Activated CD8-positive, alpha-beta T cell treated with anti-CD3 and anti-CD28 coated beads for 36 hours (primary cell): ENCODE measurements around the gene HS6ST1. TPM values are rescaled to one million over a fixed set of nuclear protein-coding genes. Genes with fewer than 3 reads are reported as not detected.

Source experiments
- ATAC-seq: fragments of 200-7000 bp; cut with Tn5 transposase; one replicate; pipeline ENCODE4 v1.10.0; 2021; ENCODE audit warnings: mild to moderate bottlenecking, moderate library complexity
- CTCF ChIA-PET: fragments of 350-600 bp; sonication (Branson Sonifier 250); formaldehyde crosslinking; loops from one replicate; lab custom pipeline; 2021; ENCODE audit warnings: antibody characterized with exemption; lab: Charles Lee
- POLR2A ChIA-PET: fragments of 350-600 bp; sonication (Branson Sonifier 250); formaldehyde crosslinking; loops from one replicate; lab custom pipeline; 2021; ENCODE audit warnings: antibody characterized with exemption; lab: Charles Lee
- DNase-seq: peaks from one replicate; pipeline ENCODE4 v3.0.0-alpha.2; 2020
- H3K27ac Mint-ChIP-seq: one replicate; pipeline ENCODE4 v1.8.0; 2021; ENCODE audit warnings: mild to moderate bottlenecking, mixed read lengths
- H3K27me3 Mint-ChIP-seq: one replicate; pipeline ENCODE4 v1.8.0; 2021; ENCODE audit warnings: mixed read lengths
- H3K36me3 Mint-ChIP-seq: one replicate; pipeline ENCODE4 v1.8.0; 2021; ENCODE audit warnings: low read depth, mixed read lengths
- H3K4me1 Mint-ChIP-seq: one replicate; pipeline ENCODE4 v1.8.0; 2021; ENCODE audit warnings: low read depth, mixed read lengths
- H3K4me3 Mint-ChIP-seq: one replicate; pipeline ENCODE4 v1.8.0; 2021; ENCODE audit warnings: mild to moderate bottlenecking, moderate library complexity, mixed read lengths
- H3K9me3 Mint-ChIP-seq: one replicate; pipeline ENCODE4 v1.8.0; 2021; ENCODE audit warnings: mixed read lengths
- intact Hi-C: fragments of 100-400 bp; cut with micrococcal nuclease; formaldehyde crosslinking; loops from one replicate; pipeline ENCODE4 v1.10.0; 2022
- total RNA-seq, 2 experiments: library from RNA; stranded (reverse); gene quantifications; one replicate each; pipeline ENCODE4 v1.2.3, GENCODE V29; 2021
- TF ChIP-seq, protein P1 (sequence below): fragments of 200-600 bp; IDR thresholded peaks from one replicate; pipeline ENCODE4 v1.8.0; 2022; ENCODE audit warnings: antibody characterized with exemption, mild to moderate bottlenecking

The HS6ST1 gene
- total RNA-seq, 2 experiments from 2014 or later: 12.5 to 13.0 TPM

DNA sequence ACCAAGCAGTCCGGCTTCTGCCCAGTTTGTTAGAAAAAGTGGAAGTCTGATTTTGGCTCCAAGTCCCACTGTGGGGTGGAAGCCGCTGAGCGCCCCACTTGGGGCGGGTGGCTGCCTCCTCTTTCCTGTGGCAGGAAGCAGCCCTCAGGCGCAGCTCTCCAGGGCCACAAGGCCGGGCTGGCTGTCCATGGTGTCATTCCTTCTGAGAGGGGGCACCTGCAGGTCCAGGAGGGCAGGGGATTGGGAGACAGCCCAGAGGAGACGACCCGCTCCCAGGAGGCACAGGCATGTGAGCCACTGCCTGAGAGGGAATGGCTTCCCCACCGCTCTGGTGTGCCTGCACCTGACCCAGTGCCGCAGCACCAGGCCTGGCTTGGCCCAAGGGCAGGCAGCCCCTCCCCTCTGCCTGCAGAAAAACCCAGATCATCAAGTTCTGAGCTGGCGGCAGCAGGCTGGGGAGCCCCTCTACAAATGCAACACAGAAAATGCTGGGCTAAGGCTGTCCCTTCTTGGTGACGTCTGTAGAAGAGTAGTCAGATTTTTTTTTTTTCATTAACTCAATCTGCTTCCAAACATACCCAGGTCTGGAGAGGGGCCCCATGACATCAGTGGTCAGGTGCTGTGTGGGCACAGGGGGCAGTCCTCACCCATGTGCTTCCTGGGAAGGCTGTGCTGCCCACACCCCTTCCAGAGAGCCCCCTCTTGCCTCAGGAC lies 38.4 kb downstream of the HS6ST1 start:
- Mint-ChIP-seq H3K27ac (no peak overlapping the region), H3K4me3 (no peak overlapping the region), H3K9me3 (peaks cover 3% of the 10 kb centered on the region), H3K27me3 (no peaks in the 10 kb centered on the region), H3K4me1 (peaks cover 15% of the 10 kb centered on the region), H3K36me3 (peaks cover 8% of the 10 kb centered on the region)
- intact Hi-C loops: no loop called here
- POLR2A ChIA-PET: no interaction called here
- CTCF ChIA-PET: interaction anchor here (1.3 kb wide), 1 partner anchor 46 kb away, joined by 3 read pairs; no protein-coding TSS in a partner anchor
- DNase-seq (no peak), ATAC-seq (no peak)
- TF ChIP-seq, protein P1, sequence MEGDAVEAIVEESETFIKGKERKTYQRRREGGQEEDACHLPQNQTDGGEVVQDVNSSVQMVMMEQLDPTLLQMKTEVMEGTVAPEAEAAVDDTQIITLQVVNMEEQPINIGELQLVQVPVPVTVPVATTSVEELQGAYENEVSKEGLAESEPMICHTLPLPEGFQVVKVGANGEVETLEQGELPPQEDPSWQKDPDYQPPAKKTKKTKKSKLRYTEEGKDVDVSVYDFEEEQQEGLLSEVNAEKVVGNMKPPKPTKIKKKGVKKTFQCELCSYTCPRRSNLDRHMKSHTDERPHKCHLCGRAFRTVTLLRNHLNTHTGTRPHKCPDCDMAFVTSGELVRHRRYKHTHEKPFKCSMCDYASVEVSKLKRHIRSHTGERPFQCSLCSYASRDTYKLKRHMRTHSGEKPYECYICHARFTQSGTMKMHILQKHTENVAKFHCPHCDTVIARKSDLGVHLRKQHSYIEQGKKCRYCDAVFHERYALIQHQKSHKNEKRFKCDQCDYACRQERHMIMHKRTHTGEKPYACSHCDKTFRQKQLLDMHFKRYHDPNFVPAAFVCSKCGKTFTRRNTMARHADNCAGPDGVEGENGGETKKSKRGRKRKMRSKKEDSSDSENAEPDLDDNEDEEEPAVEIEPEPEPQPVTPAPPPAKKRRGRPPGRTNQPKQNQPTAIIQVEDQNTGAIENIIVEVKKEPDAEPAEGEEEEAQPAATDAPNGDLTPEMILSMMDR: no peak

DNA sequence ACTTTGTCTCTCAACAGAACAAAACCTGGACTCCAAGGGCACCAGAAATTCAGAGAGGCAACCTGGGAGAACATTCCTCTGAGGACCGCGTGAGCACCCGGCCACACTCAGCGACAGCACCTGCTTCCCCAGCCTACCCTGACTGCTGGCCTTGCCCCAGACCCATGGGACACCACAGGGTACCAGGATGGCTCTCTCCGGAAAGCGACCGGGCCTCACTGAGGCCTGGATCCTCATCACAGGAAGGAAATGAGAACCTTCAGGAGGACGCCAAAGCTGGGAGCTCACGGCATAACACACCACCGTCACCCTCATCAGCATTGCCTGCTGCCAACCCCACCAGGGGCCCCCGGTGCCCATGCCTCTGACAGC lies 38.9 kb downstream of the HS6ST1 start:
- no peak for ATAC-seq
- Mint-ChIP-seq H3K27ac (no peak overlapping the region), H3K4me3 (no peak overlapping the region), H3K36me3 (peaks cover 12% of the 10 kb centered on the region), H3K4me1 (peaks cover 15% of the 10 kb centered on the region), H3K27me3 (no peaks in the 10 kb centered on the region), H3K9me3 (peaks cover 6% of the 10 kb centered on the region)
- TF ChIP-seq, protein P1: no peak
- DNase-seq: no peak
- intact Hi-C loops: no loop called here
- ChIA-PET POLR2A (no interaction called here), CTCF (interaction anchor here (1.3 kb wide), 1 partner anchor 46 kb away, joined by 3 read pairs; no protein-coding TSS in a partner anchor)

DNA sequence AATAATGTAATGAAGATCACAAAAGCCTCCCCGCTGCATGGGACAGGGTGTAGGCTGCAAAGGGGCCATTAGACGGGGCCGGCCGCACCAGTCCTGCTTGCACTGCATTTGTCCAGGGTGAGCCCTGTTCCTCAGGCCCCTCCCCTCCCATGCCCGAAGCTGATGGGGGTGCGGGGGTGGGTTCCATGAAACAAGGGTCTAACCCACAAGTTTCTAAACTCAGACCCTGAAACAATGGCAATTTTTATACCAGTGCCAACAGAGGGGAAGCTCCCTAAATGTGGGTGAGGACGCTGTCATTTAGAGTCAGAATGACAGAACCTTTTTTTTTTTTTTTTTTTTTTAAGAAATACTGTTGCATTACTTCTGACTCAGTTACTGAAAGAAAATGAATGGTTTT lies 39.7 kb downstream of the HS6ST1 start:
- H3K36me3 Mint-ChIP-seq: peaks cover 16% of the 10 kb centered on the region
- H3K4me3 Mint-ChIP-seq: no peak overlapping the region
- TF ChIP-seq, protein P1: no peak
- POLR2A ChIA-PET: no interaction called here
- H3K27ac Mint-ChIP-seq: no peak overlapping the region
- DNase-seq (no peak), ATAC-seq (no peak)
- H3K4me1 Mint-ChIP-seq: peaks cover 16% of the 10 kb centered on the region
- intact Hi-C loops: no loop called here
- CTCF ChIA-PET: interaction anchor here (1.3 kb wide), 1 partner anchor 45 kb away, joined by 3 read pairs; no protein-coding TSS in a partner anchor
- H3K9me3 Mint-ChIP-seq: peaks cover 10% of the 10 kb centered on the region
- no peaks in the 10 kb centered on the region for H3K27me3 Mint-ChIP-seq

DNA sequence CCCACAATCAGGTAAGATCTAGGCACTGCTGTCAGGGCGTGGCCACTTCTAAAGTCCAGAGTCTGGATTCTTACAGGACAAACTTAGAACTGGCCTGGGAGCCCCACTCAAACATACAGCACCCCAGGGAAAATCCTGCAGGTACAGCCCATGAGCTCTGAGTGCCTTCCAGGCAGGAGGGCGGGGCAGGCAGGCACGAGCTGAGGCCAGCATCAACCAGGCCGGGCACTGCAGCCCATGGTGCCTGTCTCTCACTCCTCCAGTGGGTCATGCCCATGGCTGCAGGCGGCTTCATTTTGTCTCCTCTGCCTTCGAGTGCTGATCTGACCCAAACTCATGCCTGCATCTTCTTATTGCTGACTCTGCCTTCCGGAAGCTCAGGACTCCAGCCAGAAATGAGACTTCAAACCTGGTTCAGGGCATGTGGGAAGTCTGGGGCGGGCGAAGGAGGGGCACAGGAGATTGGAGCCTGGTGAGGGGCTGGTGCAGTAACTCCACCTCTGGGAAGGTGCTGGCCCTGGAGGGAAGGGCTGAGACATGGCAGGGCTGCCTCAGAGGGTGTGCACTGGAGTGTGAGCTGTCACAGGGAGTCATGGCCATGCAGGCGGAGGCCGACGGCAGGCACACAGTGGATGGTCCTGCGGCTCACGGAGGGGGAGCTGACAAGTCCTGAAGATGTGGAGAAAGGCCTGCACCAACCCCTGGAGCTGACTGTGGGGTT lies 40.5 kb downstream of the HS6ST1 start:
- no peak overlapping the region for H3K4me3 Mint-ChIP-seq
- intact Hi-C loops: no loop called here
- ChIA-PET POLR2A (no interaction called here), CTCF (no interaction called here)
- no peak overlapping the region for H3K27ac Mint-ChIP-seq
- H3K4me1 Mint-ChIP-seq: peaks cover 17% of the 10 kb centered on the region
- ATAC-seq (no peak), DNase-seq (no peak)
- peaks cover 20% of the 10 kb centered on the region for H3K36me3 Mint-ChIP-seq
- H3K9me3 Mint-ChIP-seq: peaks cover 12% of the 10 kb centered on the region
- no peaks in the 10 kb centered on the region for H3K27me3 Mint-ChIP-seq
- TF ChIP-seq, protein P1: no peak
